Psoas muscle (tissue), 8 donors: Measurements from ENCODE around the gene CNOT6. TPM values are rescaled to one million over a fixed set of nuclear protein-coding genes. Genes with fewer than 3 reads are reported as not detected.

Source experiments
- ATAC-seq, 4 donors: fragments of 200-7000 bp; cut with Tn5 transposase; one replicate each; pipeline ENCODE4 v1.9.1; 2020; ENCODE audit warnings: moderate library complexity in 3 of 4, mild to moderate bottlenecking in 2 of 4
- DNase-seq, 2 donors: peaks; one replicate each; pipeline ENCODE4 v3.0.0-alpha.2; 2020
- H3K27ac ChIP-seq: fragments of 200-600 bp; one replicate; pipeline ENCODE4 v1.8.0; 2022
- H3K27me3 ChIP-seq, 3 donors: fragments of 200-600 bp in 1 of 3; one replicate each; pipeline versions ENCODE4 v1.6.1 to v1.8.0; 2013 to 2022; ENCODE audit warnings: low read length in 2 of 3, mild to moderate bottlenecking in 2 of 3, moderate library complexity in 1 of 3; ENCODE audit not compliant: insufficient read depth in 3 of 3
- H3K36me3 ChIP-seq, 2 donors: fragments of 200-600 bp in 1 of 2; one replicate each; pipeline versions ENCODE4 v1.6.1 to v1.8.0; 2013 to 2022; ENCODE audit warnings: low read depth in 1 of 2, mild to moderate bottlenecking in 1 of 2, moderate library complexity in 1 of 2; ENCODE audit not compliant: insufficient read depth in 1 of 2
- H3K4me1 ChIP-seq: fragments of 200-600 bp; one replicate; pipeline ENCODE4 v1.8.0; 2022
- H3K4me3 ChIP-seq: fragments of 200-600 bp; one replicate; pipeline ENCODE4 v1.8.0; 2022; ENCODE audit warnings: mild to moderate bottlenecking
- H3K9me3 ChIP-seq: fragments of 200-600 bp; one replicate; pipeline ENCODE4 v1.8.0; 2022
- WGBS, 3 donors: extraction: QIAGEN DNeasy Blood & Tissue Kit; methylation state at CpG; one replicate each; pipeline versions ENCODE4 v1.1.6 to v1.1.7; 2013; 5-methylcytosine and 5-hydroxymethylcytosine counted together
- intact Hi-C, 2 donors: fragments of 100-400 bp; cut with DNase I; formaldehyde crosslinking; loops; one replicate each; pipeline versions ENCODE4 v1.11.0 to v1.14.2; 2022
- polyA plus RNA-seq, 3 donors: library from polyadenylated mRNA; stranded (reverse); fragments of 200-250 nt; gene quantifications; one replicate each; pipeline ENCODE4 v1.2.3, GENCODE V29; 2013
- total RNA-seq, 4 donors: library from RNA; stranded (reverse); fragmentation: NEBNext Ultra II Directional in 2 of 4; extraction: Animal tissue kit (Norgen Biotek cat#: 25700) in 2 of 4; gene quantifications; one replicate each; pipeline versions ENCODE4 v1.2.1 to v1.2.4, GENCODE V29; 2021 to 2023
- TF ChIP-seq, protein P1 (sequence below): fragments of 200-600 bp; IDR thresholded peaks from one replicate; pipeline ENCODE4 v1.8.0; 2022; ENCODE audit warnings: antibody characterized with exemption
- donor health status: healthy with polysubstance abuse.
- donor health status: DM: no; HTN: no; CAD: no; lungs with moderate emphysema.
- donor health status: Bipolar disorder and iron deficiency.
- donor health status: healthy.
- donor health status: DM: yes; HTN: yes; CAD: no.
- donor health status: DM: no; HTN: no; CAD: no.
- donor health status: DM: no; HTN: no; CAD: no.
- donor health status: DM: yes; HTN: yes; CAD: no.

Gene CNOT6
- total and polyA plus RNA-seq, 7 donors = 3.6 to 13.7 (median 8.7) TPM

DNA sequence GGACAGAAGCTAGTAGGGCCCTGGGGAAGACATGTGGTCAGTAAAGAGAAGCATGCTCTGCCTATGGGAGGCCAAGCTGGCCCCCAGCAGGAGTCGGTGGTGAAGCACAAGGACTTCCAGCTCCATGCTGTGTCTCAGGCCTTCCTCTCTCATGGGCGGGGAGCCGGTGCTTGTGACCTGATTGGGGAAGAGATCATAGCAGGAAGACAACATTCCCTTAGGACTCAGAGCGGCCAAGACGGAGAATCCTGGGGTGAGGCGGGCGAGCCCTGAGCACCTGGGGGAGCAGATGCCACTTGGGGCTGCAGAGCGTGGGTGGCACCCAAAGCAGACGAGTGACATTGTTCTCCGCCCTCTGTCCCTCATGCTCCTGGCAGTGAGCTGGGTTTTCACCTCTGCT lies 33.3 kb upstream of the CNOT6 start:
- no peaks in the 10 kb centered on the region for H3K36me3 ChIP-seq
- 86 to 91% (median 88%) methylated on average over 10 of the region's 10 CpGs for WGBS, 3 donors
- H3K4me1 ChIP-seq = no peaks in the 10 kb centered on the region
- H3K27ac ChIP-seq = no peak overlapping the region
- H3K9me3 ChIP-seq = no peaks in the 10 kb centered on the region
- no peak overlapping the region for H3K4me3 ChIP-seq
- intact Hi-C loops = no loop called here
- no peaks in the 10 kb centered on the region for H3K27me3 ChIP-seq
- TF ChIP-seq, protein P1, sequence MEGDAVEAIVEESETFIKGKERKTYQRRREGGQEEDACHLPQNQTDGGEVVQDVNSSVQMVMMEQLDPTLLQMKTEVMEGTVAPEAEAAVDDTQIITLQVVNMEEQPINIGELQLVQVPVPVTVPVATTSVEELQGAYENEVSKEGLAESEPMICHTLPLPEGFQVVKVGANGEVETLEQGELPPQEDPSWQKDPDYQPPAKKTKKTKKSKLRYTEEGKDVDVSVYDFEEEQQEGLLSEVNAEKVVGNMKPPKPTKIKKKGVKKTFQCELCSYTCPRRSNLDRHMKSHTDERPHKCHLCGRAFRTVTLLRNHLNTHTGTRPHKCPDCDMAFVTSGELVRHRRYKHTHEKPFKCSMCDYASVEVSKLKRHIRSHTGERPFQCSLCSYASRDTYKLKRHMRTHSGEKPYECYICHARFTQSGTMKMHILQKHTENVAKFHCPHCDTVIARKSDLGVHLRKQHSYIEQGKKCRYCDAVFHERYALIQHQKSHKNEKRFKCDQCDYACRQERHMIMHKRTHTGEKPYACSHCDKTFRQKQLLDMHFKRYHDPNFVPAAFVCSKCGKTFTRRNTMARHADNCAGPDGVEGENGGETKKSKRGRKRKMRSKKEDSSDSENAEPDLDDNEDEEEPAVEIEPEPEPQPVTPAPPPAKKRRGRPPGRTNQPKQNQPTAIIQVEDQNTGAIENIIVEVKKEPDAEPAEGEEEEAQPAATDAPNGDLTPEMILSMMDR = no peak
- no peak for DNase-seq
- ATAC-seq = no peak

DNA sequence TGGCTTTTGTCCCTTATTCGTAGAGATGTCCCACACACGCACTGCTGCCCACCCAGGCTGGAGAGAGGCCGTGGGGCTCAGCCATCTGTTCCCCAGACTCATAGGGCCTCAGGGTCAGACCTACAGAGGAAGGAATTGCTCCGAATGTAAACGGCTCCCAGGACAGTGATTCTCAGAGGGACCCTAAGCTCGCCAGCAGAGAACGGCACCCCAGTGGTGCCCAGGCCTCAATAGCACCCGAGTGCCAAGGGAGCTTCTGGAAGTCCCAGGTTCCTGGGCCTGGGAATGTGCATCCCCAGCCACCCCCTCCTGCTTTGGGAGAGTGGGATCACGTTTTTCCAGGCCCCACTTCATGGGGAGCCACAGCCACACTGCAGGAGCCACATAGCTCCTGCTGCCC lies 32.9 kb upstream of the CNOT6 start:
- Histone ChIP-seq H3K36me3 (no peaks in the 10 kb centered on the region), H3K9me3 (no peaks in the 10 kb centered on the region), H3K4me3 (no peak overlapping the region), H3K4me1 (no peaks in the 10 kb centered on the region), H3K27ac (no peak overlapping the region), H3K27me3 (no peaks in the 10 kb centered on the region)
- TF ChIP-seq, protein P1 = no peak
- ATAC-seq (no peak), DNase-seq (no peak)
- 70 to 75% (median 72%) methylated on average over 9 of the region's 9 CpGs for WGBS, 3 donors
- intact Hi-C loops = no loop called here

DNA sequence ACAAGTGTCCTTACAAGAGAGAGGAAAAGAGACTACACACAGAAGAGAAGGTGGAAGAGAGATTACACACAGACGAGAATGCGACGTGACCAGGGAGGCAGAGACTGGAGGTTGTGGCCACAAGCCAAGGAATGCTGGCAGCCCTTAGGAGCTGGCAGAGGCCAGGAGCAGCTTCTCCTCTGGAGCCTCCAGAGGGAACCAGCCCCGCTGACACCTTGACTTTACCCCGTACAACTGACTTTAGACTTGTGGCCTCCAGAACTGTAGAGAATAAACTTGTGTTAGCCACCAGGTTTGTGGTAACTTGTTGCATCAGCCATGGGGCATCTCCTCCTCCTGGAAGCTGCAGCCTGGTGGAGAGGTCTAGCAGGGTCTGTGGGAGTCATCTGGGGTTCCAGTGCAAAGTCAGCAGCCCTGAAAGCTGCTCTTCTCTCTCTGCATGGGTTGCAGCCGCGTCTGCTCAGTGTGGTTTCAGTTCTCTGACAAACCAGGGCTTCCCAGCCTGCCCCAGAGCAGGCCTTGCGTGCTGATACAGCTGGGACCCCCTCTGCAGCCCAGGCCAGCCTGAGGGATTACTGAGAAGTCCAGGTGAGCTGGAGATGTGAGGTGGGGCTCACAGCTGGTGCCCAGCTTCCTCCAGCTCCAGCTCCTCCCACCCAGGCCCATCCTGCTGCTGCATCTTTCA lies 30.8 kb upstream of the CNOT6 start:
- Histone ChIP-seq H3K27me3 (peaks cover 0 to 2% (median 0%) of the 10 kb centered on the region in 3 donors), H3K4me3 (no peak overlapping the region), H3K9me3 (no peaks in the 10 kb centered on the region), H3K4me1 (no peaks in the 10 kb centered on the region), H3K36me3 (no peaks in the 10 kb centered on the region), H3K27ac (no peak overlapping the region)
- 41 to 58% (median 55%) methylated on average over 7 to 8 of the region's 8 CpGs for WGBS, 3 donors
- TF ChIP-seq, protein P1 = no peak
- no peak for ATAC-seq
- intact Hi-C loops = no loop called here
- DNase-seq = no peak

DNA sequence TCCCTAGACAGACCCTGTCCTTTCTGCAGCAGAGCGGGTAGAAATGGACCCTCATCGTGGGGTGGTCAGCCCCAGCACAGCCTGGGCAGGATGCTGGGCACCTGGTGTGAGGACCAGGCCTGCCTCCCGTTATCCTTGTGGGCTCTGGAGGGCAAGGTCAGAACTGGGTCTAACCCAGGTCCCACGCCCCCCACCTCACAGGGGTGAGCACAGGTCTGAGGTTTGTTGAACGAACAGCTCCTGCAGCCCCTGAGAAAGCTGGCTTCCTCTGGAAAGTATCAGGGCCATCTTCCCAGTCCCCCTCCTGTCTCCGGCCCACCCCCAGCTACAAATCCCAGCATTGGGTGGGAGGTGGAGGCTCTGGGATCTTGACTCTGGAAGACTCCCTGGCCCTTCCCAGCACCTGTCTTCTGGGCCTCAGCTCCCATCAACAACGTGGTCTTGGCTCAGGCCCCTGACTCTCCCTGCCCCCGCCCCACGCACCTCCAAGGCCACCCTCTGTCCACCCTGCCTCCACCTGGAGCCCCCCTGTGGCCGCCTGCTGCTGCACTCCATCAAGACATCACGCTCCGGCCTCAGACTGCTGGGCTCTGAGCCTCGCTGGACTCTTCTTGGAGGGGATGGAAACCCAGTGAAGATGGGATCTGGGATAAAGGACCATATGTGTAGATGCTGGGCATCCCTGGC lies 30.1 kb upstream of the CNOT6 start:
- intact Hi-C loops = no loop called here
- 64 to 79% (median 78%) methylated on average over 13 of the region's 13 CpGs for WGBS, 3 donors
- DNase-seq = no peak
- TF ChIP-seq, protein P1 = no peak
- Histone ChIP-seq H3K36me3 (no peaks in the 10 kb centered on the region), H3K4me1 (no peaks in the 10 kb centered on the region), H3K9me3 (no peaks in the 10 kb centered on the region), H3K27me3 (peaks cover 0 to 2% (median 0%) of the 10 kb centered on the region in 3 donors), H3K27ac (no peak overlapping the region), H3K4me3 (no peak overlapping the region)
- ATAC-seq = no peak
